ENCODE results near the gene TFEC. TPM values are rescaled to one million over a fixed set of nuclear protein-coding genes. Genes with fewer than 3 reads are reported as not detected.

Gene TFEC
- total RNA-seq, 3 donors from 2014 or later (not counting 1 experiment from before 2014, with no cell fraction given): 0.92 to 1.7 (median 1.1) TPM

GRCh38 chr7:115995701-115996100 lies 34.9 kb downstream of the TFEC start:
- no peak for TF ChIP-seq CTCF (IDR thresholded peaks at IDR 0.05)
- DNase-seq (no peak), ATAC-seq (no peak)

GRCh38 chr7:115988401-115988800 lies 42.2 kb downstream of the TFEC start:
- no peak for ATAC-seq
- TF ChIP-seq CTCF (IDR thresholded peaks at IDR 0.05): no peak
- Mint-ChIP-seq H3K27ac (no peak overlapping the region), H3K4me3 (no peak overlapping the region), H3K27me3 (ENCODE audit: low read depth in 2 of 2) (no peaks in the 10 kb centered on the region), H3K36me3 (no peaks in the 10 kb centered on the region), H3K4me1 (no peaks in the 10 kb centered on the region), H3K9me3 (peaks cover 3% of the 10 kb centered on the region in 2 donors)
- no peaks in the 10 kb centered on the region for H3K27me3 ChIP-seq (ENCODE audit: control insufficient read depth, insufficient read depth, low read length)
- no peaks in the 10 kb centered on the region for H3K36me3 ChIP-seq (ENCODE audit: control insufficient read depth, insufficient read depth, low read length)
- DNase-seq: no peak
- no peak overlapping the region for H3K4me3 ChIP-seq (ENCODE audit: low read length)
- intact Hi-C loops (cut with micrococcal nuclease): no loop called here
- H3K27ac ChIP-seq (ENCODE audit: low read length): no peak overlapping the region
- no peaks in the 10 kb centered on the region for H3K4me1 ChIP-seq (ENCODE audit: control insufficient read depth, insufficient read depth, low read length)
- H3K9me3 ChIP-seq (ENCODE audit: control insufficient read depth, insufficient read depth, low read length): no peaks in the 10 kb centered on the region

More at GRCh38 chr7:115995701-115996100, 34.9 kb downstream of the TFEC start:
- Mint-ChIP-seq H3K9me3 (peaks cover 6 to 16% of the 10 kb centered on the region in 2 donors), H3K27ac (no peak overlapping the region), H3K4me3 (no peak overlapping the region), H3K36me3 (no peaks in the 10 kb centered on the region), H3K4me1 (no peaks in the 10 kb centered on the region), H3K27me3 (ENCODE audit: low read depth in 2 of 2) (no peaks in the 10 kb centered on the region)
- no peak overlapping the region for H3K4me3 ChIP-seq (ENCODE audit: low read length)
- no peaks in the 10 kb centered on the region for H3K27me3 ChIP-seq (ENCODE audit: control insufficient read depth, insufficient read depth, low read length)
- peaks cover 4% of the 10 kb centered on the region for H3K9me3 ChIP-seq (ENCODE audit: control insufficient read depth, insufficient read depth, low read length)
- 96% methylated on average over 6 of the region's 6 CpGs for WGBS (ENCODE audit: insufficient coverage)
- H3K27ac ChIP-seq (ENCODE audit: low read length): no peak overlapping the region
- intact Hi-C loops (cut with micrococcal nuclease): no loop called here
- no peaks in the 10 kb centered on the region for H3K36me3 ChIP-seq (ENCODE audit: control insufficient read depth, insufficient read depth, low read length)
- no peaks in the 10 kb centered on the region for H3K4me1 ChIP-seq (ENCODE audit: control insufficient read depth, insufficient read depth, low read length)

GRCh38 chr7:115987486-115987885 lies 43.1 kb downstream of the TFEC start:
- H3K9me3 Mint-ChIP-seq: peaks cover 3% of the 10 kb centered on the region in 2 donors
- intact Hi-C loops (cut with micrococcal nuclease): no loop called here
- Histone ChIP-seq H3K27ac (ENCODE audit: low read length) (no peak overlapping the region), H3K9me3 (ENCODE audit: control insufficient read depth, insufficient read depth, low read length) (no peaks in the 10 kb centered on the region), H3K4me1 (ENCODE audit: control insufficient read depth, insufficient read depth, low read length) (no peaks in the 10 kb centered on the region), H3K27me3 (ENCODE audit: control insufficient read depth, insufficient read depth, low read length) (no peaks in the 10 kb centered on the region), H3K36me3 (ENCODE audit: control insufficient read depth, insufficient read depth, low read length) (no peaks in the 10 kb centered on the region), H3K4me3 (ENCODE audit: low read length) (no peak overlapping the region)
- no peak overlapping the region for H3K27ac Mint-ChIP-seq
- TF ChIP-seq CTCF (IDR thresholded peaks at IDR 0.05): no peak
- DNase-seq: no peak
- no peak for ATAC-seq
- H3K36me3 Mint-ChIP-seq: no peaks in the 10 kb centered on the region
- H3K4me1 Mint-ChIP-seq: no peaks in the 10 kb centered on the region
- no peak overlapping the region for H3K4me3 Mint-ChIP-seq
- H3K27me3 Mint-ChIP-seq (ENCODE audit: low read depth in 2 of 2): no peaks in the 10 kb centered on the region

DNA sequence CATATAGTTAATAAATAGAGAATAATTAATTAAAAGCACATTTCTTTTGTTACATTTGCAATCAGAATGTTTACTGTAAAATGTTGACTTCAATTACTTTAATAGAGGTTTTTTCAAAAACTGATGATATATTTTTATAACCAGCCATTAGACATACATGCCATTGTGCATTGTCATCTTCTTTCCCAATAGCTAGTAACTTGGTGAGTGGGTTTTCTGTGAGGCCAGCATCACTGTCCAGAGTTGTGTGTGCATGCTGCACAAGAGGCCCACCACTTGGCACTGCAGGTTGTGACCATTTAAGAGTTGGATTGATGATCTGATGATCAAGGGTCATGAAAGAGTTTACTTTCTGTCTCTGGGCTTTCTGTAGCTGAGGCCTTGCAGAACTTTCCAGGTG lies 46.5 kb downstream of the TFEC start:
- Mint-ChIP-seq H3K9me3 (peaks cover 0 to 5% of the 10 kb centered on the region in 2 donors), H3K27me3 (ENCODE audit: low read depth in 2 of 2) (no peaks in the 10 kb centered on the region), H3K36me3 (no peaks in the 10 kb centered on the region), H3K27ac (no peak overlapping the region), H3K4me1 (no peaks in the 10 kb centered on the region), H3K4me3 (no peak overlapping the region)
- Histone ChIP-seq H3K27me3 (ENCODE audit: control insufficient read depth, insufficient read depth, low read length) (no peaks in the 10 kb centered on the region), H3K4me3 (ENCODE audit: low read length) (no peak overlapping the region), H3K4me1 (ENCODE audit: control insufficient read depth, insufficient read depth, low read length) (no peaks in the 10 kb centered on the region), H3K27ac (ENCODE audit: low read length) (no peak overlapping the region), H3K36me3 (ENCODE audit: control insufficient read depth, insufficient read depth, low read length) (no peaks in the 10 kb centered on the region), H3K9me3 (ENCODE audit: control insufficient read depth, insufficient read depth, low read length) (peaks cover 4% of the 10 kb centered on the region)
- intact Hi-C loops (cut with micrococcal nuclease): no loop called here
- DNase-seq: no peak
- TF ChIP-seq CTCF (IDR thresholded peaks at IDR 0.05): no peak
- no peak for ATAC-seq
